Keratinocyte (primary cell): Measurements from ENCODE around the gene CSTB. TPM values are rescaled to one million over a fixed set of nuclear protein-coding genes. Genes with fewer than 3 reads are reported as not detected.

Experiments used
- DNase-seq: peaks from one replicate; pipeline ENCODE4 v3.0.0-alpha.2; 2011; ENCODE audit warnings: low read depth, missing footprints, low spot score
- FAIRE-seq: peaks from 2 replicates; lab custom pipeline; 2011; peaks lifted over from hg19 to GRCh38; lab: Jason Lieb, UNC
- H2AFZ ChIP-seq: 2 replicates; pipeline ENCODE4 v1.6.0; 2012; ENCODE audit warnings: low read length, control low read depth, inconsistent platforms; ENCODE audit not compliant: control insufficient read depth
- H3K27ac ChIP-seq: 2 replicates; pipeline ENCODE4 v1.5.1; 2011; ENCODE audit warnings: low read length; ENCODE audit not compliant: control insufficient read depth, insufficient read depth
- H3K27me3 ChIP-seq: 3 replicates; pipeline ENCODE4 v1.6.0; 2011; ENCODE audit warnings: low read length; ENCODE audit not compliant: control insufficient read depth, insufficient read depth; ENCODE audit errors: extremely low read depth
- H3K36me3 ChIP-seq, 2 experiments: 2 replicates in 1 of 2; 3 replicates in 1 of 2; pipeline ENCODE4 v1.5.1; 2011; ENCODE audit warnings: low read length in 2 of 2, mild to moderate bottlenecking in 1 of 2; ENCODE audit not compliant: control insufficient read depth in 2 of 2, insufficient read depth in 2 of 2; ENCODE audit errors: extremely low read depth in 1 of 2
- H3K4me1 ChIP-seq: 3 replicates; pipeline ENCODE4 v1.5.1; 2011; ENCODE audit warnings: low read length; ENCODE audit not compliant: control insufficient read depth, insufficient read depth; ENCODE audit errors: extremely low read depth
- H3K4me2 ChIP-seq: 3 replicates; pipeline ENCODE4 v1.6.0; 2011; ENCODE audit warnings: low read depth, low read length; ENCODE audit not compliant: control insufficient read depth, insufficient read depth; ENCODE audit errors: extremely low read depth
- H3K4me3 ChIP-seq, 3 experiments: fragments of 200-600 bp in 1 of 3; sonication (generic) in 1 of 3; 2 replicates in 2 of 3; 3 replicates in 1 of 3; pipeline ENCODE4 v1.5.1; 2011 to 2016; ENCODE audit warnings: low read length in 3 of 3, mild to moderate bottlenecking in 3 of 3, control low read depth in 2 of 3, inconsistent platforms in 1 of 3, low read depth in 1 of 3, mixed read lengths in 1 of 3, mixed run types in 1 of 3, moderate library complexity in 1 of 3; ENCODE audit not compliant: control insufficient read depth in 2 of 3, insufficient read depth in 2 of 3; ENCODE audit errors: extremely low read depth in 1 of 3
- H3K79me2 ChIP-seq: 2 replicates; pipeline ENCODE4 v1.6.0; 2012; ENCODE audit warnings: low read length; ENCODE audit not compliant: control insufficient read depth, insufficient read depth
- H3K9ac ChIP-seq: 3 replicates; pipeline ENCODE4 v1.6.0; 2011; ENCODE audit warnings: low read length; ENCODE audit not compliant: control insufficient read depth, insufficient read depth; ENCODE audit errors: extremely low read depth
- H3K9me1 ChIP-seq: 3 replicates; pipeline ENCODE4 v1.6.0; 2011; ENCODE audit warnings: low read length; ENCODE audit not compliant: control insufficient read depth, insufficient read depth; ENCODE audit errors: extremely low read depth
- H3K9me3 ChIP-seq: 2 replicates; pipeline ENCODE4 v1.5.1; 2012; ENCODE audit warnings: low read depth, low read length; ENCODE audit not compliant: control insufficient read depth
- H4K20me1 ChIP-seq: 3 replicates; pipeline ENCODE4 v1.6.0; 2011; ENCODE audit warnings: low read length; ENCODE audit not compliant: control insufficient read depth, insufficient read depth; ENCODE audit errors: extremely low read depth
- CTCF ChIP-seq, 3 experiments: IDR thresholded peaks in 1 of 3; conservative IDR thresholded peaks in 1 of 3; optimal IDR thresholded peaks in 1 of 3; 2 replicates in 2 of 3; 3 replicates in 1 of 3; pipeline versions ENCODE3 to v1.5.1; 2011; ENCODE audit warnings: low read length in 3 of 3, mild to moderate bottlenecking in 3 of 3, moderate library complexity in 2 of 3, control low read depth in 1 of 3, inconsistent platforms in 1 of 3; ENCODE audit not compliant: insufficient read depth in 2 of 3; ENCODE audit errors: extremely low read depth in 1 of 3
- EZH2 ChIP-seq: IDR thresholded peaks from one replicate; pipeline ENCODE4 v1.6.1; 2012; ENCODE audit warnings: inconsistent platforms, mild to moderate bottlenecking, low read length, moderate library complexity
- dilution Hi-C: fragments of 300-500 bp; cut with MboI; formaldehyde crosslinking; loops from one replicate; pipeline ENCODE4 v1.7.0; 2020; ENCODE audit warnings: low sequenced_read_pairs; ENCODE audit not compliant: extremely low pct_ligation_motif_present
- polyA plus RNA-seq, 5 experiments: library from polyadenylated mRNA; depleted of rRNA in 3 of 5; stranded (reverse) in 3 of 5; stranded (forward) in 1 of 5; unstranded in 1 of 5; fragments of >200 nt; gene quantifications; 1 replicate in 1 of 5; 2 replicates in 3 of 5; 3 replicates in 1 of 5; pipeline versions ENCODE4 v1.2.1 to v1.2.3, GENCODE V29; 2011 to 2012; ENCODE audit warnings: missing spikeins in 2 of 5, low read depth in 1 of 5, low replicate concordance in 1 of 5

CSTB gene
- polyA plus RNA-seq, 1 donor (not counting 4 experiments of a cell fraction or from before 2014, with no cell fraction given), result 126 TPM

GRCh38 chr21:43809346-43809799 is 33.3 kb upstream of the CSTB start:
- H3K36me3 ChIP-seq, result peaks cover 0 to 2% of the 10 kb centered on the region in 2 experiments
- FAIRE-seq, result no peak
- H3K27ac ChIP-seq, result no peak overlapping the region
- dilution Hi-C loops, result no loop called here
- peak overlapping the region; percentile 63 for H3K4me2 ChIP-seq
- no peak overlapping the region for H3K9ac ChIP-seq
- no peak overlapping the region for H2AFZ ChIP-seq
- no peak for DNase-seq
- H3K4me1 ChIP-seq, result peaks cover 49% of the 10 kb centered on the region
- no peaks in the 10 kb centered on the region for H3K9me3 ChIP-seq
- H3K9me1 ChIP-seq, result no peaks in the 10 kb centered on the region
- H3K27me3 ChIP-seq, result no peaks in the 10 kb centered on the region
- no peaks in the 10 kb centered on the region for H3K79me2 ChIP-seq
- no peaks in the 10 kb centered on the region for H4K20me1 ChIP-seq
- no peak for TF ChIP-seq CTCF (optimal IDR thresholded peaks at IDR 0.05 in 1 of 3, IDR thresholded peaks at IDR 0.05 in 1 of 3, conservative IDR thresholded peaks at IDR 0.05 in 1 of 3; ENCODE audit: extremely low read depth in 1 of 3, insufficient read depth in 2 of 3, low read length in 3 of 3)
- no peak for TF ChIP-seq EZH2
- H3K4me3 ChIP-seq, result no peak overlapping the region

- Histone ChIP-seq H3K27ac (no peak overlapping the region), H3K4me1 (peaks cover 48% of the 10 kb centered on the region), H4K20me1 (no peaks in the 10 kb centered on the region), H3K4me2 (peak overlapping the region; percentile 63), H3K9ac (no peak overlapping the region), H3K79me2 (no peaks in the 10 kb centered on the region), H2AFZ (no peak overlapping the region), H3K9me1 (no peaks in the 10 kb centered on the region), H3K27me3 (no peaks in the 10 kb centered on the region), H3K36me3 (peaks cover 0 to 3% of the 10 kb centered on the region in 2 experiments), H3K9me3 (no peaks in the 10 kb centered on the region), H3K4me3 (peak overlapping the region in 1 of 3 experiments; percentile 11)
- no peak for DNase-seq
- TF ChIP-seq EZH2 (no peak), CTCF (optimal IDR thresholded peaks at IDR 0.05 in 1 of 3, IDR thresholded peaks at IDR 0.05 in 1 of 3, conservative IDR thresholded peaks at IDR 0.05 in 1 of 3; ENCODE audit: extremely low read depth in 1 of 3, insufficient read depth in 2 of 3, low read length in 3 of 3) (no peak)
- peak; percentile 67 for FAIRE-seq
- dilution Hi-C loops, result no loop called here
Observed at GRCh38 chr21:43808832-43809251, 32.7 kb upstream of the CSTB start.
